GM10847 (cell line): ENCODE data around the gene FAU.

Experiments
- POLR2A ChIP-seq: IDR thresholded peaks from 2 replicates; pipeline ENCODE4 v1.6.1; 2011; ENCODE audit not compliant: insufficient read length; ENCODE audit errors: extremely low read depth

FAU gene

DNA sequence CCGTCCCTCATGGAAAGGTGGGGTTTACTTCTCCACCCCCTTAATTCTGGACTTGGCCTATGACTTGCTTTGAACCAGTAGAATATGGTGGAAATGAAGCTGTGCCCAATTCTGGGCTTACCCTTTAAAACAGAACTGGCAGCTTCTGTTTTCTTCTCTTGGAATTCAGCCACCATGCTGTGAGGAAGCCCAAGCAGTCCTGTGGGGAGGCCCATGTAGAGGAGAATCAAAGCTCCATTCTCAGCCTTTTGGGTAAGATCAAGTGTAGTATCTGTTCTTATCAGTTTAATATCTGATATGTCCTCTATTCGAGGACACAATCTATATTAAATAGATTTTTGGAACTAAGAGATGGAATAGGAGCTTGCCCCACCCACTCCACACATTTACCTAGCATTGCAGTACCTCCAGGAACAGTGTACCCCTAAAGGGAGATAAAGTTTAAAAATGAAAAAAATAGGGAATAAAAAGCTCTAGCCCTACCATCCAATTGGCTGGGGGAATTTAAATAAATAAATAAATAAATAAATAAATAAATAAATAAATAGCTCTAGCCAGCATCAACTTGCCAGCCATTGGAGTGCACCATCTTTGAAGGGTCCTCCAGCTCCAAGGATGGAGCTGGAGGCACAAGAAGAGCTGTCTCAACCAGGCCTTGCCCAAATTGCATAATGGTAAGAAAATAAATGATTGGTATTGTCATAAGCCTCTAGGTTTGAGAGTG lies 25.6 kb upstream of the FAU start:
- TF ChIP-seq POLR2A: no peak

DNA sequence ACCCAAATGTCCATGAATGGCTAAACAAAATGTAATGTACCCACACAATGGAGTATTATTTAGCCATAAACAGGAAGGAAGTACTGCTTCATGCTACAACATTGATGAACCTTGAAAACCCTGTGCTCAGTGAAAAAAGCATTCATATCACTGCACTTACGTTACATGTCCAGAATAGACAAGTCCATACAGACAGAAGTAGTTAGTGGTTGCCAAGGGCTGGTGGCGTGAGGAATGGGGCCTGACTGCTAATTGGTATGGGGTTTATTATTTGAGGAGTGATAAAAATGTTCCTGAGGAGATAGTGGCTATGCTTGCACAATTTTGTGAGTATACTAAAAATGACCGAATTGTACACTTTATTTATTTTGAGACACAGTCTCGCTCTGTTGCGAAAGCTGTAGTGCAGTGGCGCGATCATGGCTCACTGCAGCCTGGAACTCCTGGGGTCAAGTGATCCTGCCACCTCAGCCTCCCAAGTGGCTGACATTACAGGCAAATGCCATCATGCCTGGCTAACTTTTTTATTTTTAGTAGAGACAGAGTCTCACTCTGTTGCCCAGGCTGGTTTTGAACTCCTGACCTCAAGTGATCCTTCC lies 20.1 kb upstream of the FAU start:
- TF ChIP-seq POLR2A: no peak

DNA sequence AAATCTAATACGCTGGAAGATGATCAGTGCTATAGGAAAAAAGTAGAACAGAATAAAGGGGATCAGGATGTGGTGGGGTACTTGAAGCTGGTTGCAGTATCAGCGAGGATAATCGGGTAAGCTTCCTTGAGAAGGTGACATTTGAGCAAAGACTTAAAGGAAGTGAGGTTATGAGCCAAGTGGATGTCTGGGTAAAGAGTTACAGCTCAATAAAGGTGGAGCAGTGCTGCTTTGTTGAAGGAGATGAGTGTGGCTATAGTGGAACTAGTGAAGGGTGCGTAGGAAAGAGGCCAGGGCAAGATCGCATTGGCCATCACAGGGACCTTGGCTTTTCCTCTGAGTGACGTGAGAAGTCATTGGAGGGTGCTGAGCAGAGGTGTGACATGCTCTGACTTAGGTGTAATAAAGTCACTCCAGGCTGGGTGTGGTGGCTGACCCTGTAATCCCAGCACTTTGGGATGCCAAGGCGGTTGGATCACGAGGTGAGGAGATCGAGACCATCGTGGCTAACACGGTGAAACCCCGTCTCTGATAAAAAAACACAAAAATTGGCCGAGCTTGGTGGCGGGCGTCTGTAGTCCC lies 14.7 kb upstream of the FAU start:
- TF ChIP-seq POLR2A: no peak

DNA sequence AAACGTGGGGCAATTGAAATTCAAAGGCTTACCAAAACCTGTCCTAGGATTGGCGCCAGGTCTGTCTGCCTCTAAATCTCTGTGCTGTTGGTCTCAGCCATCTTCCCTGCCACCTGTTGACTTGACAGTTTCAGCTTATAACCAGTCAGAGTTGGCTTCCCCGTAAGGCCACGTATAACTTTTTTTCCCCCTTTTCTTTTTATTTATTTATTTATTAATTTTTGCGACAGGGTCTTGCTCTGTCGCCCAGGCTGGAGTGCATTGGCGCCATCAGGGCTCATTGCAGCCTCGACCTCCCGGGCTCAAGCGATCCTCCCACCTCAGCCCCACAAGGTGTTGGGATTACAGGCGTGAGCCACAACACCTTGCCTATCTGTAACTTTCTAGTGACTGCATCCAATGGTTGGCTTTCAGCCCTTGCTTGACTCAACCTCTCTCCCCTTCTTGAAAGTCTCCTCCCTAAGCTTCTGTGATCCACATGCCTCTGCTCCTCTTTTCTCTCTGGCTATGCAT lies 13.8 kb upstream of the FAU start:
- TF ChIP-seq POLR2A: no peak

DNA sequence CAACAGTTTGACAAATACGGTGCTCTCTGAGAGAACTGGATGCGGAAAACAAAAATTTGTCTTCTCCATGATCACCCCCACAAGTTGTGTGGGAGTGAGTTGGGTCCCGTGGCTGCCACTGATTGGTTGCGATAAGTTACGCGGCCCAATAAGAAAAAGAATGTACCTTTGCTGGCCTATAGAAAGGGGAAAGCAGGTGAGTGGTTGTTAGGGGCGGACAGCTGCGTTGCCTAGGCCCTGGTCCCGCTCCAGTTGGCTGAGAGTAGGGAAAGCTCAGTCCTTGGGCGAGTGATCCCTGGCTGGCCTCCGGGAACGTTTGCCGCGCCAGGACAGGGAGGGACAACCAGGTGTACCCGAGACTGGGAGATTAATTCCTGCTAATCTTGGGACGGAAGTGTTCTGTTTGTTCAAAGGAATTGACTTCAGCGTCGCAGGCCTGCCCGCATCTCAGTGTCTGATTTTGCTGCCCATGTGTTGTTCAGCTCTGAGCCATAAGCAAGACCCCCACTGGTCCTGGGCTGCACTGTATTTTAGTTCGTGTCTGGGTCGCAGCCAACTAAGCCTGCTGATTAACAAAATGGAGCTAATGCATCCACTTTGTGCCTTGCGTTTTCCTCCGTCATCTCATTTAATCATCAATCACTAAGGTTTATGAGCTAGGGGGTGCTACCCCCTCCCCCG lies 13.2 kb upstream of the FAU start:
- peak; percentile 66 for TF ChIP-seq POLR2A

DNA sequence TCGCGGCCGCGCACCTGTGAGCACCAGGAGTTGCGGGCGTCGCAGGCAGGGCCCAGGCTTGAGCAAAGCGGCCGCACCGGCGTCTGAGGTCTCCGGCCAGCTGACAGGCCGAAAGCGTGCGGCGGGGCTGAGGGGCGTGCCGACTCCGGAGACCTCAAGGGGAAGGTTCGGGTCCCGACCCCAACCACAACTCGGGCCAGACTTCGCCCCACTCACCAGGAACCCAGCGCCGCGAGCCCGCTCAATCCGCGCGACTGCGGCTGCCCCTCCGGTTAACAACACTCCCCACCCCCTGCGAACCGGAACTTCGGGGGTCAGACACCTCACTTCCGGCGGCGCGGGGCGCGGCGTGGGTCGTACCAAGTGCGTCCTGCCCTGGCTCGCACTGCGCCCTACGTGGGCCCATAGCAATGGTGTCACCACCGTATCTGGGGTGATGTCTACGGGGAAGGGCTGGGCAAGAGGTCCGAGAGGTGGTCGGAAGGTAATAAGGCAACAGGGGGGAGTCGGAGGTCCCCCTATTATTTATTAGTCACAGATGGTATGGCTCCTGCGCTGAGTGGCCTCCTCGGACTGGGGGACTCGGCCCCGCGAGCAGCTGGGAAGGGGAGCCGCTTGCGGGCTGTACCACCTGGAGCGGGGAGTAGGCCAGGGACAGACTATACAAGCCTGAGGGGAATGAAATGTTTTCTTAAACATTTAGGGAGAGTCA lies 12.5 kb upstream of the FAU start, which contains the start of gene SYVN1:
TSS of gene SYVN1 (minus strand) at position 280 of the 712 bp plus-strand sequence. CDS start 918 bp downstream, outside the sequence.
- no peak for TF ChIP-seq POLR2A

DNA sequence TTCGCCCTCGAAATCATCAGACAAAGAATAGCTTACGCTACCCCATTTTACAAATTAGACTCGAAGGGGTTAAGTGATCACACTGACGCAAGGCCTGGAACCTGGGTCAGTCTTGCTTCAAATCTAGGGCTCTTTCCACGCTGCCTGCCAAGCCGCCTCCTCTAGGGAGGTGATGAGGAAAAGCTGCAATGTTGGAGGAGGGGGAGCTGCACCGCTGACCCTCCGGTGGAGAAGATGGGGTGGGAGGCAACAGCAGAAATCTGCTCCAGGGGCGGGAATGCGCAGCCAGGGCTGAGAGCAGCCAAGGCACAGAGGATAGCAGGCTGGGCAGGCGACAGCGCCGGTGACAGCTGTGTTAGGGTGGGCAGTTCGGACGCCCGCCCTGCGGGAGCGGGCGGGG lies 11.8 kb upstream of the FAU start:
- TF ChIP-seq POLR2A: no peak

DNA sequence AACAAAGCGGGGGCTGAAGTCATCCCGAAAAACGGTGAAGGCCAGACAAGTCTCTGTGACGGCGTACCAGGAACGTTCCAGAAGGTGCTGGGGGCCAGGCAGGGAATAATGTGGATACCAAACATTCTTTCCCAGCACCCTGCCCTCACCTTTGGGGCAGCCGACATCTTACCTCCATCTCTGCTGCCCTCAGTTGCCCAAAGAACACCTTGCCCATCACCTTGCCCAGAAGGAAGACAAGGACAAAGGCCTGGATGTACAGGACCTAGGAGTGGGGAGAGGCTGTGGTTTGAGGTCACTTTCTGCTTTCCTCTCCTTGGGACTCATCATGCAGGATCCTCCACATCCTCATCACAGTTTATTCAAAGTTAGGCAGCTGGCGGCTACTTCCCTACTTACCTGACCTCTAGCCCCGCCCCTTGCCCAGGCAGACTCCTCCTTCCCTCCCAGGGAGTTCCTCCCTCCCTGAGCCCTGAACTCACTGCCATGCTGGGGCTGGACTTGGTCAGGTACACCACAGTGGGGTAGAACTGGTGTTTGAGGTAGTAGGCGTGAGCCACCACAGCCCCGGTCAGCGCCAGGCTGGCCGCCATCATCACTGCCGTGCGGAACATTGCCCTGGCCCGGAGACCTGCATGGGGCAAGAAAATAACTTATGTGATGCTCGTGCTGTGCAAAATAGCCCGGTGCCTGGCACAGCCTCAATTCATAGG lies 11.2 kb upstream of the FAU start:
- TF ChIP-seq POLR2A: peak; percentile 42

DNA sequence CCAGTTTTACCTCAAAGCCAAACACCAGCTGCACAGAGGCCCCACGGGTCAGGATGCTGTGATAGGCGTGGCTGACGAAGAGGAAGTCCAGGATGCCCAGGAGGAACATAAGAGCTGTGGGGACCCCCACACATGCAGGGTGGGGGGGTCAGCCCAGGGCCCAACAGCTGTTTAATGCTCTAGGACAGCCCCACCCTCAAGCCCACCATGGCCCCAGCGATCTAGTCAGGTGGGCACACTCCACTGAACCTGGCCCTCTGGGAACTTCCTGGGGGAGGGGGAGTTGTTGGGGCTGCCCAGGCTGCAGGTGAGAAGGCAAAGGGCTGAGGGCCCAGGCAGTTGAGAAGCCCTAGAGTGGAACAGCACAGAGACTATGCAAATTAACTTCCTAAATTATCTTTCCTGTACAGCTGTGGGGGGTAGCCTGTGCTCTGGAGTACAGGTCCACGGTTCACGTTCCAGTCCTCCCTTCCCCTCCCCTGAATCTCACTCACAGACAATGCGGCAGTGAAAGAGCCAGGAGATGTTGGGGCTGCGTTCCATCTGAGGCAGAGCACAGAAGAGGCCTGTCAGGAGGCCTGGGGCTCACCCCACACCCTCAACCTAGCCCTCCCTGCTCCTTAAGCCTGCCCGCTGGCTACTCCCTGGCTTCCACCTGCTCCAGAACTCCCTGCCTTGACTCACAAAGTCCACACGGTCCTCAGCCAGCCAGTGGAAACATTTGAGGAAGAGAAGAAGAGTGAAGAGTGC lies 10.5 kb upstream of the FAU start:
- TF ChIP-seq POLR2A: peak; percentile 62

DNA sequence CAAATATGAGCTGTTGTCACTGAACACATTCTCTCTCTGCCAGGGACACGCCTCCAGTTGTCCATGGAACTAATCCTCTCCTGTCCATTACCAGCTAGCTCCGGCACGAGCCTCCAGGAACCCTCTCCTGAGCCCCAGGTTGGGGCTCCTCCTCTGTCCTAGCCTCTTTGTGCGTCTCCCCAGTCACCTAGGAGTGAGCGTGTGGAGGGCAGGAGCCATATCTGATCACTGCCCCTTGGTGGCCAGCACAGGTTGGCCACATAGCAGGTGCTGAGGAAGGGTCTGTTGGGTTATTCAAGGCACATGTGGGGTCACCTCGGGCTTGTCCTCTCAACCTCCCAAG lies 9.9 kb upstream of the FAU start:
- no peak for TF ChIP-seq POLR2A

DNA sequence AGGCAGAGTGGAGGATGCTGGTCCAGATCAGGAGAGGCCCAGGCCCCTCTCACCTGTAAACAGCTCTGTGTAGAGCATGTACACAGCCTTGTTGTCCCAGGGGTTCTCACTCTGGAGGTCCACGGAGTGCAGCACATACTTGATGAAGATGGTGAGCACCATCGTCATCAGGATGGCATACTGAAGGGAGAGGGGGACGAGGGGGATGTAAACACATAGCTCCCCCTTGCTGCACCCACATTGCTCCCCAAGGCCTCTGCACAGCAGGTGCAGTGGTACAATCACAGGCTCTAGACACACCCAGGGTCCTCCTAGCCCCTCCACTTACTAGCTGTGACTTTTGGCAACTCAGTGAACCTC lies 9.5 kb upstream of the FAU start:
- TF ChIP-seq POLR2A: no peak

DNA sequence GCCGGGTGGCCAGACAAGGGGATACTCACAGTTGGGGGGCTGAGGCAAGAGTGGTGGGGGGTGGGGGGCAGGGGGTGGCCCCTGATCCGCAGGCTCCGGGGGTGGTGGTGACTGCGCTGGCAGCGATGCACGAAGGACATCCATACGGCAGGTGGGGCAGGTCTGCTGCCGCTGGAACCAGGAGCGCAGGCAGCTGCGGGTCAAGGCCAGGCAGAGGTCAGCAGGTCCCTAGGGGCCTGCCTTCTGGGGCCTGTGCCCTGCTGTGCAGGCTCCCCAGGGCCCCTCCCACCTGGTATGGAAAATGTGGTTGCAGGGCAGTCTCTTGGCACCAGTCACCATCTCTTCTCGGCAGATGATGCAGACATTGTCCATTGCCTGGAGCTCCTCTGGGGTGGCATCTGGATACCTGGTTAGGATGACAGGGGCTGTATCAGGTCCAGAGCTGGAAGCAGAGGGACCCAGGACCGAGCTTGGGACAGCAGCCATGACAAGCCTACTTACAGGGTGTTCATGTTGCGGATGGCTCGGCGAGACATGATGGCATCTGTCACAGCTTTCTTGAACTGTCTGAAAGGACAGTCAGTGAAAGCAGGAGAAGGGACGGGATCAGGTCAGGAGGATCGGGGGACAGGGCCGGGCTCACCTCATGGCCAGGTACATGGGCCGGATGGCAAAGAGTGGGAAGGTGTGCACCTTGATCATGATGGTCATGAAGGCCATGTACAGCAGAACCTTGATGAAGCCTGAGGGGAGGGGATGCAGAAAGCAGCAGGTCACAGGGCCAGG lies 8.9 kb upstream of the FAU start:
- no peak for TF ChIP-seq POLR2A

DNA sequence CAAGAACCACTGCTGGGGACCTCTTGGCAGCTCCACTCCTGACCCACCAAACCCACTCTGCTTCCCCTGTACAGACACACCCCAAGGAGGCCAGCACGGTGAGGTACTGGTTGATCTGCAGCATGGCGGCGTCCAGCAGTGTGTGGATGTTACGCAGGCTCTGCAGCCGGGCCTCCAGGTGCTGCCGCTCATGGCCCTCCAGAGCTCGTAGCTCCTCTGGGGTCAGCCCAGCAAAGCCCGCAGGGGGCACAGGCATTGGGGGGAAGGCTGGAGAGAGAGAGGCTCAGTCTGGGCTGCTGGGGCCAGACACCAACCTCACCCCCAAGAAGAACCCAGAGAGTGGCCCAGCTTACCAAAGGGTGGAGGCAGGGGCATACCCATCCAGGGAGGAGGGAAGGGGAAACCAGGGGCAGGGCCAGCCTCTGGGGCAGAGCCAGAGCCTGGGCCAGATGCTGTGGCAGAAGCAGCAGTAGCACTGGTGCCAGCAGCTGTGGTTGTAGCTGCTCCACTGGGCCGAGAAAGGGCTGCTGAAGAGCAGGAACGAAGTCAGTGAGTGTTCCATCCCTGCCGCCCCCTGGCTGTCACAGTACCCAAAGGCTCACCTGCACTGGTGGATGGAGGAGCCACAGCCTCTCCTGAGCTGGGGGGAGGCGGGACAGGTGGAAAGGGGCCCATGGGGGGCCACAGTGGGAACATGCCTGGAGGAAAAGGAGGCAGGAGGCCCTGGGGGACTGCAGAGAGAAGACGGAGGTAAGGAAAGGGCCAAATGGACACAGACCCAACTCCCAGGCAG lies 7.9 kb upstream of the FAU start:
- no peak for TF ChIP-seq POLR2A
